GM19372 (cell line): Measurements from ENCODE around the gene KIF25.

Experiments used
- ATAC-seq: cut with Tn5 transposase; IDR thresholded peaks from one replicate; pipeline ENCODE4 v1.9.1; 2021; ENCODE audit warnings: mild to moderate bottlenecking, low read depth, moderate library complexity; ENCODE audit not compliant: unreplicated experiment

KIF25 gene

GRCh38 chr6:168047841-168048723, 50.6 kb downstream of the KIF25 start:
- no peak for ATAC-seq

DNA sequence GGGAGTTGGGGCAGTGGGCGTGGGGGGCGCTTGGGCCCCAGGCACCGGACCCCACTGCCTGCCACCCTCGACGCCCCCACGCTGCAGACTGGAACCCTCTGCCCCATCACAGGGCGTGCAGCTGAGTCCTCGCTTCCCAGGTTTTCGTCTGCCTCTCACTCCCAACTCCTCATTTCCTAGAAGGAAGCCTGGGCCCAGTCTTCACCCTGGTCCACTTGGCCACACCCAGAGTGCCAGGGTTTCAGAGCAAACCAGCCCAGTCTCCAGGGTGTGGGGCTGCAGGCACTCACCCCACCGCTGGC, 51.2 kb downstream of the KIF25 start:
- no peak for ATAC-seq

- ATAC-seq, result no peak
Observed at GRCh38 chr6:168049277-168049676, 51.8 kb downstream of the KIF25 start.

DNA sequence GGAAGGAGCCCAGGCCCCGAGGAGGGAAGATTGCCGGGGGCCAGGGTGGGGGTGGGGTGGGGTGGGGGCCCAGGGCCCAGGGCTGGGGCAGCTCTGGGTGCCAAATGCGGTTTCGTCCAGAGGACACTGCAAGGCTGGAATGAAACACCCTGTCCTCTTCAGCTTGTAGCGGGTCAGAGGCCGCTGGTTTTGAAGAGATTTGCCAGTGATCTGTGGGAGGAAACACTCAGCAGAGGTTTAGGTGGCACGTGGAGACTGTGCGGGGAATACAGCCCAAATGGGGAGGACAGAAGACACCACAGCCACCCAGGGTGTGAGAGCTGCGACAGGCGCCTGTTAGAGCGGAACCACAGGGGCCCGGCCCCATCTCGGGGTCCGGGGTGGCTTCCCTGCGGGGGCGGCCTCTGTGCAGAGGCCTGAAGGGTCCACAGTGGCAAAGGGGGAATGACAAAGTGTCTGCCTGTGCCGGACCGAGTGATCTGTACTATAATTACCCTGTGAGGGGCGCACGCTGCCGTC, 52.3 kb downstream of the KIF25 start:
- no peak for ATAC-seq

DNA sequence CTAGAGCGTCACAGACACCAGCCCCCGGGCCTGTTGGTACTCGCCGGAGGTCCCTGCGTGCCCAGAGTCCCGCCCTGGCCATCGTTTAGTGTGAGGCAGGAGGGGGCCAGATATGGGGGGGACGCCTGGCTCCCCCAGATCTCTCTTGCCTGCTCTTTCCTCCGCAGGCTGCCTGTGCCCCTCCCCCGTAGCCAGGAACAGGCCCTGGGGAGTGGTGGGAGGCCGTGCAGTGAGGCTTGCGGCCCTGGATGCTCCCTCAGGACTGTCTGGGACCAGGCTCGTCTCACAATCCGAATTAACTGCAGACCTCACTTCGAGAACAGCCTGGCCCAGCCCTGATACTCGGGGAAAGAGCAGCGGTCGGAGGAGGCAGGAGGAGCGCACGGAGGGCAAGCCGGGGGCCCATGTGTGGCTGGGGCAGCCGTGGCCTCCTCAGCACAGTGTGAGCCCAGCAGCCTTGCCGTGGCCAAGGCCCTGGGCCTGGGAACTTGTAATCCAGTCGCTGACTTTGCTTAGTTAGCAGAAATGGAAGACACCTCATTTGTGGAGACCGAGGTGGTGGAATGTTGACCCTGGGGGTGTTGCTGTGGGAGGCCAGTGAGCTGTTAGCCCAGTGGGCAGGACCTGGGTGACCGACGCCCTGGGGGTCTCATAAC, 52.9 kb downstream of the KIF25 start:
- ATAC-seq, result no peak

GRCh38 chr6:168050881-168051586, 53.6 kb downstream of the KIF25 start:
- no peak for ATAC-seq

DNA sequence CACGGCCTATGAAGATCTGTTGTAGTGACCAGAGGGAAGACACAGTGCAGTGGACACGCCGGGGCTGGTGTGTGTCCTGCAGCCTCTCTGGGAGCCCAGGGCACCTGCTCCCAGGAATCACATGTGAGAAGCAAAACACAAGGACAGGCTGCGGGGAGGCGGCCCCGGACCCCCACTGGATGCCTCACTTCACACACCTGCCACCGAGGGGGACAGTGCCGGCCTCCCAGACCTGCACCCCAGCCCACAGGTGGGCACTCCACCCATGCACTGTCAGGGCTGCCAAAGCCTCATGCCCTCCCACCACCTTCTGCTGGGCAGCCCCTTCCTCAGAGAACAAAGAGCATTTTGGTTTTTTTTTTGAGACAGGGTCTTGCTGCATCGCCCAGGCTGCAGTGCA, 54.2 kb downstream of the KIF25 start:
- no peak for ATAC-seq

DNA sequence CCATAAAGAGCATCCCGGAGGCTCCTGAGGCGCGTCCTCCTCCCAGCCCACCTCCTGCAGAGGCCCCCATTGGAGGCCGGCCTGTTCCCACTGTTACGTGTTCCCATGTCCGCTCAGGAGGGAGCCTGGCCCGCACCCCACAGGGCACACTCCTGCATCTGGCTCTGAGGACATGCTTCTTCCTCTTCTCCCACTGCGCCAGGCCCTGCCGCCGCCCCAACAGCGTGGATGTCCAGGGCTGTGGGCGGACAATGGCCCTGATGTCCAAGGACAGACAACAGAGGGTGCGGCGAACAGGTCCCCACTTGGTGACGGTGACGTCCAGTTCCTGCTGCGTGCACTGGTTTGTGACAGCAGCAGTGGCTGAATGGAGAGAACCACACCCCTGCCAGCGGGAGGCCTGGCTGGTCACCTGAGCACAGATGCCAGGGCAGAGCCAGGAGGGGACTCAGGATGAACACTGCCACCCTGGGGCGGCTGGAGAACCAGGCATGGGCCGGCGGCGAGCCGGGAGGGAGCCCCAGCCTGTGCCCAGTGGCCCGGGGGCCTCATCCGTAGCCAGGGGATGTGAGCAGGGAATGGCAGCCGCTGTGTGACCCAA, 54.9 kb downstream of the KIF25 start:
- no peak for ATAC-seq

DNA sequence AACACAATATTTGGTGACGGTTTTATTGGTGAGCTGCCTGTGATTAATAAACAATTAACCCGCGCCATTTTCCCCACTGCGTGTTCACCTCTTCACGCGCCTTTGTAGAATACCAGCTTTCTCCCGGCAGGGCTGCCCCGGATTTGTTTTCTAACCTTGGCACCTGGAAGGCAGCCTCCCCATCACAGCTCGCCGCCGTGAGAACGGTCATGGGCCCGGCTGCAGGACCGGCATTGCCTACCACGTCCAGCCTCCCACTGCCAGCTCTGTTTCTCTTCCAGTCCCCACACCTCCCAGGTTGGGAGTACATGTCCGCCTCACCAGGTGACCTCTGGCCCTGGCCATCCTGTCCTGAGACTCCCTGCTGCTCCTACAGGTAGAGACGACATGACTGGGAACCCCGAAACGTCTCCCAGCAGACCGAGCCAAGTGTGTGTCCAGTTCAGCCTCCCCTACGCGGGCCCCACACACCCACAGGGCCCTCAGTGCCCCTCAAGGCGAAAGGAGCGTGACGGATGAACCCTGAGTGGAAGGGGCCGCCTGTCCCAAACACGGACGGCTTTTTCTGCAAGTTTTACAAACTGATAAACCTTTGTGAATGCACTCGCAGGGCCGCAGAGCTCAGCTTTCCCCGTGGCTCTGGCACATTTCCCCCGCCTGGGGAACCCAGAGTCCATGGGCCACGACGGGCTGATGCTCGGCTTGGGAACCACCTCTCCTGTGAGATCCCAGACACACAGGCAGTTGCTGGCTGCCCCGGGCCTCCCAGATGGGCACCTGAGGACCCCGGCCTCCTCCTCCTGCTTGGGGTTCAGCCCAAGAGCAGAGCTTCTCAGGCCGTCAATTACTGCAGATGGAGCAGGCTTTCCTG, 55.9 kb downstream of the KIF25 start:
- ATAC-seq, result no peak

DNA sequence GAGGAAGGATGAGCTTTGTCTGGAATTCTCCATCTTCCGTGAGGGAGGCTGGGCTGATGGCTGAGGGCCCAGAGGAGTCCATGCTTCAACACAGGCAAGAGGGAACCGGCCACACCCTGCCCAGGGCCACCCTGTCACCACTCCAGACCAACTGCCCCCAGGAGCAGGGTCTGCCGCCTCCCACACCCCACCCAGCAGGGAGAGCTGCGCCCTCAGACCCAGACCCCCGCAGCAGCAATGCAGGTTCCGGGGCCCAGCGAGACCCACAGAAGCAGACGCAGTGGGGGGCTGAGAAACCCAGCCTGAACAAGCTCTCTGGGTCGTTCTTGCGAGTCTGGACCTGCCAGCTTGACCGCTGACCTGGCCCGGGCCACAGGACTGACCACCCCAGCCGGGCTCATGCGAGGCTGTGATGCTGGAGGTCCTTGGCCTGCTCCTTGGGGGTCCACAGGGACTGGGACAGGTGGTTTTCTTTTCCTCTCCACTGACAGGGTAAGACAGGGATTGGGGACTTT, 56.5 kb downstream of the KIF25 start:
- ATAC-seq, result no peak

GRCh38 chr6:168054765-168055560, 57.5 kb downstream of the KIF25 start:
- ATAC-seq, result no peak

GRCh38 chr6:168055696-168056489, 58.4 kb downstream of the KIF25 start:
- no peak for ATAC-seq

DNA sequence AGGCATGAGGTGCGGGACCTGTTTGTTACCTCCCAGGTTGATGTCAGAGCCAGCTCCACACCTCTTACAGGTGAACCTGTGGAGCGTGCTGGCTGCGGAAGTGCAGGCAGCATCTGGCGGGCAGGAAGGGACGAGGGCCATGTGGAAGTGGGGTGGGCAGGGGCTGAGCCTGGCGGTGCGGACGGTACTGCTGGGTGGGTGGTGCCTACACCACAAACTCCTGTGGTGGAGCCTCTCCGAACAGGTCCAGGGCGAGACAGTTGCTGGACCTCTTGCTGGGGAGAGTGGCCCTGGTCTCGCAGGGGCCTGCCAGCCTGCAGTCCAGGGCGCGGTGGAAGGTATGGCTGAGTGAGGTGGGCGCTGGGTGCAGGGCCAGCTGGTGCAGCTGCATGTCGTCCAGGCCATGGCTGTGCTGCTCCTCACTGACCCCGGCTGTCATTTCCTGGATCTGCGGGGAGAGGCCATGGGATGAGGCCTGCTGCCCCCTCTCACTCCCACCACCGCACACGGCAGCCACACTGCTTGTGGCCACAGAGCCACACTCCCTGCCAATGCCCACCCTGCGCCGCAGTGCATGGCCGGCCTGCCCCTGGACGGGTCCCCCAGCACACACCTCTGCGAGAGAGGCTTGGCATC, 59.5 kb downstream of the KIF25 start:
- no peak for ATAC-seq

DNA sequence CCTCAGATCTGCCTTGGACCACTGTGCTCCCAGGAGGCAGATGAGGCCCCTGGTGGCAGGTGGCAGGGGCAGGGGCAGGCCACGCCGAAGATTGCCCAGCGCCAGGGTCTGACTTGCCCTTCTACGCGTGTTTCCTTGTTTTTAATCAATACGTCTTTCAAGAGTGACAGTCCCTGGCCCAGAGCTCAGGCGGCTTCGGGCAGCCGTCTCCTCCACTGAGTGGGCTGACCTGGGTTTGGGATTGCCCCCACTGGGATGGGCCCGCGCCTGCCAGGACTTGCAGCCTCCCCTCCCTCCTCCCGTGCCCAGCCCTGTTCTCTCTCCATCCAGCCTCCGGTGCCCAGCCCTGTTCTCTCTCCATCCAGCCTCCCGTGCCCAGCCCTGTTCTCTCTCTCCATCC, 60.4 kb downstream of the KIF25 start:
- no peak for ATAC-seq

- no peak for ATAC-seq
Observed at GRCh38 chr6:168058691-168059551, 61.5 kb downstream of the KIF25 start.

DNA sequence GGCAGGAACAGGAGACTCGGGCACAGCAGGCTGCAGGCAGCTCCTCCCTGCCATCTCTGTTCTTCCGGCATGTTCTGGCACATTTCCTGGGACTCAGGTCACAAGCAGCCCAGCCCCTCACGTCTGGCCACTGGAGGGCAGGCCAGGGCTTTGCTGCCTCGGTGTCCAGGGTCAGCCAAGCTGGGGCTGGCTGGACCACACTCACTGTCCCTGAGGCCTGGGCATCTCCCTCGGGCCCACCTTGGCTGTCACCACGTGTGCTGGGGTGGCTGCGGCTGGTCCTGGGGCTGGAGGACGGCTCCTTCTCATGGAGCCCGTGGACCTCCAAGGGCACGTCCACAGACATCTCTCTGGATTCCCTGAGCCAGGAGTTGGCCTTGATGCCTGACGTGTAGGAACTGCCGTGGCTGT, 63.1 kb downstream of the KIF25 start:
- no peak for ATAC-seq
